ENCODE measurements around the gene RASGRP2. TPM values are rescaled to one million over a fixed set of nuclear protein-coding genes. Genes with fewer than 3 reads are reported as not detected.

The RASGRP2 gene
- 19.6 and 20.9 TPM in 2 replicates for total RNA-seq

- intact Hi-C loops (cut with micrococcal nuclease) = loop anchor here (1.0 to 2.0 kb wide), 3 partner anchors 23 to 56 kb away; partner anchors contain the start of gene SF1
- Mint-ChIP-seq H3K27ac (peak within 1 kb of the TSS; percentile 84), H3K4me3 (ENCODE audit: low read depth) (peak within 1 kb of the TSS; percentile 86), H3K27me3 (ENCODE audit: low read depth) (no peaks in the 10 kb centered on the region), H3K9me3 (no peaks in the 10 kb centered on the region), H3K36me3 (ENCODE audit: low read depth) (peaks cover 28% of the 10 kb centered on the region), H3K4me1 (ENCODE audit: low read depth) (peaks cover 30% of the 10 kb centered on the region)
- DNase-seq (ENCODE audit: low spot score) = peak; percentile 86
Measured at GRCh38 chr11:64743591-64744543, at the start of gene RASGRP2. Gene RASGRP2 (minus strand): TSS chr11:64744142. CDS start chr11:64742866, 1,276 bp downstream.

GRCh38 chr11:64792482-64792881, 48.5 kb upstream of the RASGRP2 start:
- Mint-ChIP-seq H3K27ac (no peak overlapping the region), H3K4me1 (ENCODE audit: low read depth) (peaks cover 12% of the 10 kb centered on the region), H3K4me3 (ENCODE audit: low read depth) (no peak overlapping the region), H3K9me3 (no peaks in the 10 kb centered on the region), H3K36me3 (ENCODE audit: low read depth) (peaks cover 40% of the 10 kb centered on the region), H3K27me3 (ENCODE audit: low read depth) (no peaks in the 10 kb centered on the region)
- DNase-seq (ENCODE audit: low spot score) = no peak
- intact Hi-C loops (cut with micrococcal nuclease) = no loop called here

GRCh38 chr11:64791781-64792291, 47.9 kb upstream of the RASGRP2 start:
- H3K9me3 Mint-ChIP-seq = no peaks in the 10 kb centered on the region
- no peak overlapping the region for H3K27ac Mint-ChIP-seq
- H3K4me3 Mint-ChIP-seq (ENCODE audit: low read depth) = no peak overlapping the region
- intact Hi-C loops (cut with micrococcal nuclease) = no loop called here
- H3K36me3 Mint-ChIP-seq (ENCODE audit: low read depth) = peaks cover 40% of the 10 kb centered on the region
- DNase-seq (ENCODE audit: low spot score) = no peak
- H3K4me1 Mint-ChIP-seq (ENCODE audit: low read depth) = peaks cover 12% of the 10 kb centered on the region
- no peaks in the 10 kb centered on the region for H3K27me3 Mint-ChIP-seq (ENCODE audit: low read depth)

- H3K9me3 Mint-ChIP-seq = no peaks in the 10 kb centered on the region
- intact Hi-C loops (cut with micrococcal nuclease) = no loop called here
- H3K4me1 Mint-ChIP-seq (ENCODE audit: low read depth) = peaks cover 12% of the 10 kb centered on the region
- no peak for DNase-seq (ENCODE audit: low spot score)
- no peak overlapping the region for H3K27ac Mint-ChIP-seq
- no peaks in the 10 kb centered on the region for H3K27me3 Mint-ChIP-seq (ENCODE audit: low read depth)
- no peak overlapping the region for H3K4me3 Mint-ChIP-seq (ENCODE audit: low read depth)
- H3K36me3 Mint-ChIP-seq (ENCODE audit: low read depth) = peaks cover 34% of the 10 kb centered on the region
Measured at GRCh38 chr11:64790205-64791095, 46.5 kb upstream of the RASGRP2 start.

- H3K4me3 Mint-ChIP-seq (ENCODE audit: low read depth) = no peak overlapping the region
- intact Hi-C loops (cut with micrococcal nuclease) = no loop called here
- DNase-seq (ENCODE audit: low spot score) = no peak
- no peaks in the 10 kb centered on the region for H3K27me3 Mint-ChIP-seq (ENCODE audit: low read depth)
- peaks cover 8% of the 10 kb centered on the region for H3K4me1 Mint-ChIP-seq (ENCODE audit: low read depth)
- no peaks in the 10 kb centered on the region for H3K9me3 Mint-ChIP-seq
- no peak overlapping the region for H3K27ac Mint-ChIP-seq
- H3K36me3 Mint-ChIP-seq (ENCODE audit: low read depth) = peaks cover 32% of the 10 kb centered on the region
Measured at GRCh38 chr11:64789331-64790204, 45.6 kb upstream of the RASGRP2 start.

- Mint-ChIP-seq H3K4me3 (ENCODE audit: low read depth) (no peak overlapping the region), H3K4me1 (ENCODE audit: low read depth) (peaks cover 2% of the 10 kb centered on the region), H3K9me3 (no peaks in the 10 kb centered on the region), H3K27ac (no peak overlapping the region), H3K27me3 (ENCODE audit: low read depth) (no peaks in the 10 kb centered on the region), H3K36me3 (ENCODE audit: low read depth) (peaks cover 25% of the 10 kb centered on the region)
- DNase-seq (ENCODE audit: low spot score) = no peak
- intact Hi-C loops (cut with micrococcal nuclease) = no loop called here
Measured at GRCh38 chr11:64788321-64789215, 44.6 kb upstream of the RASGRP2 start.

GRCh38 chr11:64787526-64788320, 43.8 kb upstream of the RASGRP2 start:
- peak; percentile 42 for DNase-seq (ENCODE audit: low spot score)
- Mint-ChIP-seq H3K4me3 (ENCODE audit: low read depth) (no peak overlapping the region), H3K4me1 (ENCODE audit: low read depth) (no peaks in the 10 kb centered on the region), H3K27ac (no peak overlapping the region), H3K36me3 (ENCODE audit: low read depth) (peaks cover 23% of the 10 kb centered on the region), H3K27me3 (ENCODE audit: low read depth) (no peaks in the 10 kb centered on the region), H3K9me3 (no peaks in the 10 kb centered on the region)
- intact Hi-C loops (cut with micrococcal nuclease) = no loop called here

GRCh38 chr11:64786308-64786707, 42.4 kb upstream of the RASGRP2 start:
- intact Hi-C loops (cut with micrococcal nuclease) = no loop called here
- Mint-ChIP-seq H3K27ac (no peak overlapping the region), H3K4me1 (ENCODE audit: low read depth) (no peaks in the 10 kb centered on the region), H3K36me3 (ENCODE audit: low read depth) (peaks cover 18% of the 10 kb centered on the region), H3K4me3 (ENCODE audit: low read depth) (no peak overlapping the region), H3K27me3 (ENCODE audit: low read depth) (no peaks in the 10 kb centered on the region), H3K9me3 (no peaks in the 10 kb centered on the region)
- no peak for DNase-seq (ENCODE audit: low spot score)

GRCh38 chr11:64784813-64785581, 41.1 kb upstream of the RASGRP2 start:
- Mint-ChIP-seq H3K4me1 (ENCODE audit: low read depth) (peaks cover 7% of the 10 kb centered on the region), H3K36me3 (ENCODE audit: low read depth) (peaks cover 21% of the 10 kb centered on the region), H3K4me3 (ENCODE audit: low read depth) (no peak overlapping the region), H3K27me3 (ENCODE audit: low read depth) (no peaks in the 10 kb centered on the region), H3K9me3 (no peaks in the 10 kb centered on the region), H3K27ac (no peak overlapping the region)
- intact Hi-C loops (cut with micrococcal nuclease) = no loop called here
- DNase-seq (ENCODE audit: low spot score) = no peak
